B cell (primary cell): ENCODE results near the gene RABGAP1L.

Source experiments
- EZH2 ChIP-seq: IDR thresholded peaks from 2 replicates; pipeline ENCODE4 v1.6.1; 2012; ENCODE audit warnings: borderline replicate concordance, low read depth, mild to moderate bottlenecking, moderate library complexity, low read length; ENCODE audit not compliant: insufficient read depth, poor library complexity, severe bottlenecking
- TF ChIP-seq, protein P1 (sequence below): fragments of 200-600 bp; IDR thresholded peaks from one replicate; pipeline ENCODE4 v1.8.0; 2022; ENCODE audit warnings: antibody characterized with exemption, mild to moderate bottlenecking

- TF ChIP-seq, protein P1, sequence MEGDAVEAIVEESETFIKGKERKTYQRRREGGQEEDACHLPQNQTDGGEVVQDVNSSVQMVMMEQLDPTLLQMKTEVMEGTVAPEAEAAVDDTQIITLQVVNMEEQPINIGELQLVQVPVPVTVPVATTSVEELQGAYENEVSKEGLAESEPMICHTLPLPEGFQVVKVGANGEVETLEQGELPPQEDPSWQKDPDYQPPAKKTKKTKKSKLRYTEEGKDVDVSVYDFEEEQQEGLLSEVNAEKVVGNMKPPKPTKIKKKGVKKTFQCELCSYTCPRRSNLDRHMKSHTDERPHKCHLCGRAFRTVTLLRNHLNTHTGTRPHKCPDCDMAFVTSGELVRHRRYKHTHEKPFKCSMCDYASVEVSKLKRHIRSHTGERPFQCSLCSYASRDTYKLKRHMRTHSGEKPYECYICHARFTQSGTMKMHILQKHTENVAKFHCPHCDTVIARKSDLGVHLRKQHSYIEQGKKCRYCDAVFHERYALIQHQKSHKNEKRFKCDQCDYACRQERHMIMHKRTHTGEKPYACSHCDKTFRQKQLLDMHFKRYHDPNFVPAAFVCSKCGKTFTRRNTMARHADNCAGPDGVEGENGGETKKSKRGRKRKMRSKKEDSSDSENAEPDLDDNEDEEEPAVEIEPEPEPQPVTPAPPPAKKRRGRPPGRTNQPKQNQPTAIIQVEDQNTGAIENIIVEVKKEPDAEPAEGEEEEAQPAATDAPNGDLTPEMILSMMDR, result no peak
- TF ChIP-seq EZH2, result no peak
These were observed 841.4 kb downstream of the RABGAP1L start for GRCh38 chr1:175000697-175001187.
